OCI-LY3 (cell line): ENCODE data around the gene SETDB1.

Experiments
- H2AFZ ChIP-seq: fragments of 200-600, 300-600 bp; shearing (Covaris generic); 2 replicates; pipeline ENCODE4 v1.6.0; 2014; ENCODE audit warnings: antibody characterized with exemption, low read depth, low read length
- H3K27ac ChIP-seq: fragments of 200-600, 300-600 bp; sonication (generic); 2 replicates; pipeline ENCODE4 v1.5.1; 2014; ENCODE audit warnings: mild to moderate bottlenecking, low read length, moderate library complexity, mixed read lengths
- H3K27me3 ChIP-seq: fragments of 200-600, 300-600 bp; sonication (generic); 2 replicates; pipeline ENCODE4 v1.6.1; 2014; ENCODE audit warnings: low read depth, low read length, mixed read lengths
- H3K36me3 ChIP-seq: fragments of 200-600, 300-600 bp; sonication (generic); replicated peaks from 2 replicates; pipeline ENCODE3; 2014; ENCODE audit warnings: low read depth, low read length, mixed read lengths
- H3K4me1 ChIP-seq: fragments of 300-600, 200-600 bp; sonication (generic); 2 replicates; pipeline ENCODE4 v1.6.1; 2014; ENCODE audit warnings: low read length, mixed read lengths
- H3K4me2 ChIP-seq: fragments of 200-600, 300-600 bp; sonication (generic); 2 replicates; pipeline ENCODE4 v1.6.1; 2014; ENCODE audit warnings: low read length, mixed read lengths
- H3K4me3 ChIP-seq: fragments of 300-600, 200-600 bp; sonication (generic); 2 replicates; pipeline ENCODE4 v1.5.1; 2014; ENCODE audit warnings: antibody characterized with exemption, mild to moderate bottlenecking, low read length, moderate library complexity
- H3K79me2 ChIP-seq: fragments of 300-600, 200-600 bp; shearing (Covaris generic); 2 replicates; pipeline ENCODE4 v1.6.1; 2014; ENCODE audit warnings: mild to moderate bottlenecking, low read length, mixed read lengths
- H3K9ac ChIP-seq: fragments of 300-600, 200-600 bp; shearing (Covaris generic); 2 replicates; pipeline ENCODE4 v1.6.0; 2014; ENCODE audit warnings: mild to moderate bottlenecking, low read length, moderate library complexity
- H3K9me3 ChIP-seq: fragments of 200-600, 300-600 bp; shearing (Covaris generic); 2 replicates; pipeline ENCODE4 v1.6.1; 2014; ENCODE audit warnings: low read length, mixed read lengths; ENCODE audit not compliant: insufficient read depth
- H4K20me1 ChIP-seq: fragments of 200-600, 300-600 bp; sonication (generic); 2 replicates; pipeline ENCODE4 v1.6.1; 2016; ENCODE audit warnings: low read length, mixed read lengths; ENCODE audit not compliant: insufficient read depth
- EZH2phosphoT487 ChIP-seq: fragments of 200-600 bp; shearing (Covaris generic); IDR thresholded peaks from 2 replicates; pipeline ENCODE4 v1.6.1; 2018; ENCODE audit warnings: antibody characterized with exemption, mixed run types, low read depth
- TF ChIP-seq, protein P1 (sequence below): fragments of 200-600, 300-600 bp; sonication (generic); IDR thresholded peaks from 2 replicates; pipeline ENCODE4 v1.5.1; 2014; ENCODE audit warnings: antibody characterized with exemption, low read length, low read depth

The SETDB1 gene

GRCh38 chr1:151008244-151009205 lies 82.4 kb downstream of the SETDB1 start, which contains the start of gene PRUNE1:
PRUNE1 (plus strand) TSS chr1:151008449; CDS start chr1:151008633, 184 bp downstream.
- Histone ChIP-seq H3K4me2 (peak within 1 kb of the TSS; percentile 85), H3K36me3 (no peaks in the 10 kb centered on the region), H3K4me1 (peaks cover 33% of the 10 kb centered on the region), H3K27ac (peak within 1 kb of the TSS; percentile 25), H3K27me3 (no peaks in the 10 kb centered on the region), H2AFZ (peak within 1 kb of the TSS; percentile 97), H3K4me3 (peak within 1 kb of the TSS; percentile 90), H4K20me1 (no peaks in the 10 kb centered on the region), H3K9ac (peak within 1 kb of the TSS; percentile 94), H3K9me3 (no peaks in the 10 kb centered on the region), H3K79me2 (peaks cover 14% of the 10 kb centered on the region; the same call in 1 of the 2 replicates)
- TF ChIP-seq EZH2phosphoT487 = no peak
- TF ChIP-seq, protein P1, sequence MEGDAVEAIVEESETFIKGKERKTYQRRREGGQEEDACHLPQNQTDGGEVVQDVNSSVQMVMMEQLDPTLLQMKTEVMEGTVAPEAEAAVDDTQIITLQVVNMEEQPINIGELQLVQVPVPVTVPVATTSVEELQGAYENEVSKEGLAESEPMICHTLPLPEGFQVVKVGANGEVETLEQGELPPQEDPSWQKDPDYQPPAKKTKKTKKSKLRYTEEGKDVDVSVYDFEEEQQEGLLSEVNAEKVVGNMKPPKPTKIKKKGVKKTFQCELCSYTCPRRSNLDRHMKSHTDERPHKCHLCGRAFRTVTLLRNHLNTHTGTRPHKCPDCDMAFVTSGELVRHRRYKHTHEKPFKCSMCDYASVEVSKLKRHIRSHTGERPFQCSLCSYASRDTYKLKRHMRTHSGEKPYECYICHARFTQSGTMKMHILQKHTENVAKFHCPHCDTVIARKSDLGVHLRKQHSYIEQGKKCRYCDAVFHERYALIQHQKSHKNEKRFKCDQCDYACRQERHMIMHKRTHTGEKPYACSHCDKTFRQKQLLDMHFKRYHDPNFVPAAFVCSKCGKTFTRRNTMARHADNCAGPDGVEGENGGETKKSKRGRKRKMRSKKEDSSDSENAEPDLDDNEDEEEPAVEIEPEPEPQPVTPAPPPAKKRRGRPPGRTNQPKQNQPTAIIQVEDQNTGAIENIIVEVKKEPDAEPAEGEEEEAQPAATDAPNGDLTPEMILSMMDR = no peak

GRCh38 chr1:151009206-151009587 lies 83.0 kb downstream of the SETDB1 start:
- Histone ChIP-seq H4K20me1 (no peaks in the 10 kb centered on the region), H3K79me2 (peaks cover 14% of the 10 kb centered on the region; the same call in 1 of the 2 replicates), H3K27ac (no peak overlapping the region), H3K9ac (peak overlapping the region; percentile 94), H3K4me3 (peak overlapping the region; percentile 90), H3K27me3 (no peaks in the 10 kb centered on the region), H3K36me3 (no peaks in the 10 kb centered on the region), H2AFZ (peak overlapping the region; percentile 97), H3K4me2 (peak overlapping the region; percentile 85), H3K9me3 (no peaks in the 10 kb centered on the region), H3K4me1 (peaks cover 33% of the 10 kb centered on the region)
- TF ChIP-seq, protein P1 = no peak
- TF ChIP-seq EZH2phosphoT487 = no peak

- Histone ChIP-seq H3K79me2 (peaks cover 14% of the 10 kb centered on the region; the same call in 1 of the 2 replicates), H4K20me1 (no peaks in the 10 kb centered on the region), H2AFZ (no peak overlapping the region), H3K27me3 (no peaks in the 10 kb centered on the region), H3K4me3 (peak overlapping the region; percentile 90), H3K36me3 (no peaks in the 10 kb centered on the region), H3K9ac (no peak overlapping the region), H3K9me3 (no peaks in the 10 kb centered on the region), H3K4me2 (peak overlapping the region; percentile 85), H3K4me1 (peaks cover 33% of the 10 kb centered on the region), H3K27ac (no peak overlapping the region)
- TF ChIP-seq EZH2phosphoT487 = no peak
- TF ChIP-seq, protein P1 = no peak
These were observed 83.6 kb downstream of the SETDB1 start for GRCh38 chr1:151009674-151010345.

- no peak for TF ChIP-seq EZH2phosphoT487
- TF ChIP-seq, protein P1 = no peak
- no peak overlapping the region for H3K27ac ChIP-seq
- H2AFZ ChIP-seq = no peak overlapping the region
- H3K4me2 ChIP-seq = no peak overlapping the region
- H3K36me3 ChIP-seq = no peaks in the 10 kb centered on the region
- H4K20me1 ChIP-seq = no peaks in the 10 kb centered on the region
- H3K9me3 ChIP-seq = no peaks in the 10 kb centered on the region
- no peak overlapping the region for H3K4me3 ChIP-seq
- no peak overlapping the region for H3K9ac ChIP-seq
- peaks cover 33% of the 10 kb centered on the region for H3K4me1 ChIP-seq
- H3K79me2 ChIP-seq = peaks cover 14% of the 10 kb centered on the region; the same call in 1 of the 2 replicates
- no peaks in the 10 kb centered on the region for H3K27me3 ChIP-seq
These were observed 84.2 kb downstream of the SETDB1 start for GRCh38 chr1:151010346-151010726.
